Measurements from ENCODE around the gene MSANTD7.
A peak's percentile ranks its signal among the peaks of the same experiment; 100 is the strongest.
"Not testable (repeated sequence)": the region's sequence is repeated elsewhere in the genome, so short reads cannot be mapped to it uniquely, and the experiment has no call there.

MSANTD7 gene

DNA sequence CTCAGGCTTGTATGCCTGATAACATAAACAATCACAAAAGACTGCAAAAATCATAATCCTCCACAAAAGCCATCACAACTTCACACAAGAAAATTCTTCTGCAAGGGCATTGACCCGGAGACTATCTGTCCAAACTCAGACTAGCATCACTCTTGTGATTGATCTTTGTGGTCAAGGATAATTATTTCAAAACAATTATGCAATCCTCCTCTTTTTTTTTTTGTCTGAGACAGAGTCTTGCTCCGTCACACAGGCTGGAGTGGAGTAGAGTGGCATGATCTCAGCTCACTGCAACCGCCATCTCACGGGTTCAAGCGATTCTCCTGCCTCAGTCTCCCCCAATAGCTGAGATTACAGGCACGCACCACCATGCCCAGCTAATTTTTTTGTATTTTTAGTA, 22.4 kb upstream of the MSANTD7 start:
- no peak overlapping the region for H4K8ac ChIP-seq (ENCODE audit: low read depth, low read length)
- H3K9me3 ChIP-seq (ENCODE audit: insufficient read depth, low read depth, low read length) = no peaks in the 10 kb centered on the region
- no peak overlapping the region for H3K9ac ChIP-seq (ENCODE audit: low read length)
- no peak overlapping the region for H3K23ac ChIP-seq (ENCODE audit: low read length)
- no peak overlapping the region for H4K91ac ChIP-seq (ENCODE audit: low read depth, low read length)
- H3K27me3 ChIP-seq (ENCODE audit: insufficient read depth, low read length) = no peaks in the 10 kb centered on the region
- no peaks in the 10 kb centered on the region for H3K4me1 ChIP-seq (ENCODE audit: control insufficient read depth in 1 of 2, insufficient read depth in 2 of 2, low read length in 2 of 2)
- H4K12ac ChIP-seq (ENCODE audit: low read depth, low read length) = no peak overlapping the region
- no peaks in the 10 kb centered on the region for H3K36me3 ChIP-seq (ENCODE audit: control insufficient read depth in 1 of 2, insufficient read depth in 2 of 2, low read length in 2 of 2)
- no peak overlapping the region for H3K4ac ChIP-seq (ENCODE audit: low read depth, low read length)
- no peak overlapping the region for H2BK5ac ChIP-seq (ENCODE audit: low read depth, low read length, poor library complexity)
- H2BK120ac ChIP-seq (ENCODE audit: insufficient read depth, low read length, poor library complexity) = no peak overlapping the region
- no peak overlapping the region for H3K18ac ChIP-seq (ENCODE audit: low read length)
- no peak overlapping the region for H2BK12ac ChIP-seq (ENCODE audit: low read length)
- H3K14ac ChIP-seq (ENCODE audit: low read length) = no peak overlapping the region
- no peak for DNase-seq
- no peak overlapping the region for H3K27ac ChIP-seq (ENCODE audit: low read depth, low read length)
- H2AK5ac ChIP-seq (ENCODE audit: low read length) = no peak overlapping the region
- no peaks in the 10 kb centered on the region for H3K79me2 ChIP-seq (ENCODE audit: control insufficient read depth, insufficient read depth, low read length, poor library complexity)
- H2AFZ ChIP-seq (ENCODE audit: insufficient read depth, low read length, poor library complexity) = no peak overlapping the region
- no peak overlapping the region for H3K4me3 ChIP-seq (ENCODE audit: low read depth, low read length)
- WGBS (ENCODE audit: extremely low coverage, insufficient coverage, insufficient read length) = no CpG with 5 or more reads among the region's 6 CpGs
- no peak overlapping the region for H3K4me2 ChIP-seq (ENCODE audit: low read length)
- H3K79me1 ChIP-seq (ENCODE audit: low read length) = no peaks in the 10 kb centered on the region

DNA sequence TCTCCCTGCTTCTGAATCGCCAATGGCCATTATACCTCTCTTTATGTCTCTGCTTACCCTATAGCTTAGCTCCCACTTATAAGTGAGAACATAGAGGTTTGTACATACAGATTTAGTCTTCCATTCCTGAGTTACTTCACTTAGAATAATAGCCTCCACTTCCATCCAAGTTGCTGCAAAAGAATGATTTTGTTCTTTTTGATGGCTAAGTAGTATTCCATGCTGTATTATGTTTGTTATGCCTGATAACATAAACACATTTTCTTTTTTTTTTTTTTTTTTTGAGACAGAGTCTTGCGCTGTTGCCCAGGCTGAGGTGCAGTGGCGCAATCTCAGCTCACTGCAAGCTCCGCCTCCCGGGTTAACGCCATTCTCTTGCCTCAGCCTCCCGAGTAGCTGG, 21.4 kb upstream of the MSANTD7 start:
- H2AK5ac ChIP-seq (ENCODE audit: low read length); H3K14ac ChIP-seq (ENCODE audit: low read length); H4K12ac ChIP-seq (ENCODE audit: low read depth, low read length); H4K8ac ChIP-seq (ENCODE audit: low read depth, low read length); H3K18ac ChIP-seq (ENCODE audit: low read length); H3K36me3 ChIP-seq (ENCODE audit: control insufficient read depth in 1 of 2, insufficient read depth in 2 of 2, low read length in 2 of 2); H3K4me2 ChIP-seq (ENCODE audit: low read length); H3K27ac ChIP-seq (ENCODE audit: low read depth, low read length); H3K4me1 ChIP-seq (ENCODE audit: control insufficient read depth in 1 of 2, insufficient read depth in 2 of 2, low read length in 2 of 2); H2BK120ac ChIP-seq (ENCODE audit: insufficient read depth, low read length, poor library complexity); H3K9ac ChIP-seq (ENCODE audit: low read length); H2BK12ac ChIP-seq (ENCODE audit: low read length); DNase-seq; H3K23ac ChIP-seq (ENCODE audit: low read length); H4K91ac ChIP-seq (ENCODE audit: low read depth, low read length); H2BK5ac ChIP-seq (ENCODE audit: low read depth, low read length, poor library complexity); H3K27me3 ChIP-seq (ENCODE audit: insufficient read depth, low read length); H3K4me3 ChIP-seq (ENCODE audit: low read depth, low read length); H3K79me2 ChIP-seq (ENCODE audit: control insufficient read depth, insufficient read depth, low read length, poor library complexity); H3K79me1 ChIP-seq (ENCODE audit: low read length); H2AFZ ChIP-seq (ENCODE audit: insufficient read depth, low read length, poor library complexity); H3K4ac ChIP-seq (ENCODE audit: low read depth, low read length); H3K9me3 ChIP-seq (ENCODE audit: insufficient read depth, low read depth, low read length): not testable (repeated sequence)
- no CpG with 5 or more reads among the region's 7 CpGs for WGBS (ENCODE audit: extremely low coverage, insufficient coverage, insufficient read length)

DNA sequence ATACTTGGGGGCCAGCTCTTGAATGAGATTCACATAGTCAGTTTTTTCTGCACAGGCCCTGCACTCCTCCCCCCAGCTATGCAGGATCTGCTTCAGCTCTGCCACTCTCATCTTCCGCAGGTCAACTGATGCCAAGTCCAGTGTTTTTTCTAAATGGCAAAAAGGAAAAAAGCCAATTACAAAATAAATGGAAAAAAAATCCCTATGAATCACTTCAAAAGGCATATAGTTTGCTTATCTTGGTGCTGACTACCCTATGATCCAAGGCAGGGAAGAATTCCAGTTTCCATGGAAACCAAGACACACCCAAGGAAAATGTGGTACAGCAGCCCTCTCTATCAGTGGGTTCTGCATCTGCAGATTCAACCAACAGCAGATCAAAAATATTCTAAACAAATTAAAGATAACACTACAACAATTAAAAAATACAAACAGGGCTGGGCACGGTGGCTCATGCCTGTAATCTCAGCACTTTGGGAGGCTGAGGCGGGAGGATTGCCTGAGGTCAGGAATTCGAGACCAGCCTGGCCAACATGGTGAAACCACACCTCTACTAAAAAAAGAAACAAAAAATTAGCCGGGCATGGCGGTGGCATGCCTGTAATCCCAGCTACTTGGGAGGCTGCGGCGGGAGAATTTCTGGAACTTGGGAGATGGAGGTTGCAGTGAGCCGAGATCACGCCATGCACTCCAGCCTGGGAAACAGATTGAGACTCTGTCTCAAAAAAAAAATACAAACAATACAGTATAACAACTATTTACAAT, 17.9 kb upstream of the MSANTD7 start:
- Histone ChIP-seq H2BK5ac (ENCODE audit: low read depth, low read length, poor library complexity) (no peak overlapping the region), H4K12ac (ENCODE audit: low read depth, low read length) (no peak overlapping the region)

DNA sequence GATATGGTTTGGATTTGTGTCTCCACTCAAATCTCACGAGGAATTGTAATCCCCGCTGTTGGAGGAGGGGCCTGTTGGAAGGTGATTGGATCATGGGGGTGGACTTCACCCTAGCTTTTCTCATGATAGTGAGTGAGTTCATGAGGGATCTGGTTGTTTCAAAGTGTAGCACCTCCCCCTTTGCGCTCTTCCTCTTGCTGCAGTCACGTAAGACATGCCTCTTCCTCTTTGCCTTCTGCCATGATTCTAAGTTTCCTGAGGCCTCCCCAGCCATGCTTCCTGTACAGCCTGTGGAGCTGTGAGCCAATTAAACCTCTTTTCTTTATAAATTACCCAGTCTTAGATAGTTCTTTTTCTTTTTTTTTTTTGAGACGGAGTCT, 17.3 kb upstream of the MSANTD7 start:
- Histone ChIP-seq H4K91ac (ENCODE audit: low read depth, low read length) (no peak overlapping the region), H3K27me3 (ENCODE audit: insufficient read depth, low read length) (no peaks in the 10 kb centered on the region), H3K9ac (ENCODE audit: low read length) (no peak overlapping the region), H3K79me2 (ENCODE audit: control insufficient read depth, insufficient read depth, low read length, poor library complexity) (no peaks in the 10 kb centered on the region), H3K4me1 (ENCODE audit: control insufficient read depth in 1 of 2, insufficient read depth in 2 of 2, low read length in 2 of 2) (no peaks in the 10 kb centered on the region), H2BK120ac (ENCODE audit: insufficient read depth, low read length, poor library complexity) (no peak overlapping the region), H2BK12ac (ENCODE audit: low read length) (no peak overlapping the region), H4K12ac (ENCODE audit: low read depth, low read length) (no peak overlapping the region), H3K4me2 (ENCODE audit: low read length) (no peak overlapping the region), H3K36me3 (ENCODE audit: control insufficient read depth in 1 of 2, insufficient read depth in 2 of 2, low read length in 2 of 2) (no peaks in the 10 kb centered on the region), H3K27ac (ENCODE audit: low read depth, low read length) (no peak overlapping the region), H3K9me3 (ENCODE audit: insufficient read depth, low read depth, low read length) (no peaks in the 10 kb centered on the region), H3K4ac (ENCODE audit: low read depth, low read length) (no peak overlapping the region), H2AK5ac (ENCODE audit: low read length) (no peak overlapping the region), H4K8ac (ENCODE audit: low read depth, low read length) (no peak overlapping the region), H3K14ac (ENCODE audit: low read length) (no peak overlapping the region), H3K4me3 (ENCODE audit: low read depth, low read length) (no peak overlapping the region), H3K18ac (ENCODE audit: low read length) (no peak overlapping the region), H3K79me1 (ENCODE audit: low read length) (no peaks in the 10 kb centered on the region), H2BK5ac (ENCODE audit: low read depth, low read length, poor library complexity) (no peak overlapping the region), H2AFZ (ENCODE audit: insufficient read depth, low read length, poor library complexity) (no peak overlapping the region), H3K23ac (ENCODE audit: low read length) (no peak overlapping the region)
- WGBS (ENCODE audit: extremely low coverage, insufficient coverage, insufficient read length) = no CpG with 5 or more reads among the region's 5 CpGs
- peak; percentile 66 to 75 for DNase-seq

More for the DNA sequence above, 17.9 kb upstream of the MSANTD7 start:
- no peak overlapping the region for H3K14ac ChIP-seq (ENCODE audit: low read length)
- no peak overlapping the region for H3K4ac ChIP-seq (ENCODE audit: low read depth, low read length)
- no peak overlapping the region for H3K4me2 ChIP-seq (ENCODE audit: low read length)
- H2BK12ac ChIP-seq (ENCODE audit: low read length) = no peak overlapping the region
- no peak overlapping the region for H2AFZ ChIP-seq (ENCODE audit: insufficient read depth, low read length, poor library complexity)
- DNase-seq = peak; percentile 86 to 95
- no peak overlapping the region for H2BK120ac ChIP-seq (ENCODE audit: insufficient read depth, low read length, poor library complexity)
- H3K79me1 ChIP-seq (ENCODE audit: low read length) = no peaks in the 10 kb centered on the region
- no peak overlapping the region for H3K23ac ChIP-seq (ENCODE audit: low read length)
- H3K79me2 ChIP-seq (ENCODE audit: control insufficient read depth, insufficient read depth, low read length, poor library complexity) = no peaks in the 10 kb centered on the region
- H3K18ac ChIP-seq (ENCODE audit: low read length) = no peak overlapping the region
- H4K8ac ChIP-seq (ENCODE audit: low read depth, low read length) = no peak overlapping the region
- no peak overlapping the region for H2AK5ac ChIP-seq (ENCODE audit: low read length)
- H3K9me3 ChIP-seq (ENCODE audit: insufficient read depth, low read depth, low read length) = no peaks in the 10 kb centered on the region
- H3K4me3 ChIP-seq (ENCODE audit: low read depth, low read length) = no peak overlapping the region
- H3K27me3 ChIP-seq (ENCODE audit: insufficient read depth, low read length) = no peaks in the 10 kb centered on the region
- H3K9ac ChIP-seq (ENCODE audit: low read length) = no peak overlapping the region
- H4K91ac ChIP-seq (ENCODE audit: low read depth, low read length) = no peak overlapping the region
- H3K27ac ChIP-seq (ENCODE audit: low read depth, low read length) = no peak overlapping the region
- H3K36me3 ChIP-seq (ENCODE audit: control insufficient read depth in 1 of 2, insufficient read depth in 2 of 2, low read length in 2 of 2) = no peaks in the 10 kb centered on the region
- WGBS (ENCODE audit: extremely low coverage, insufficient coverage, insufficient read length) = no CpG with 5 or more reads among the region's 10 CpGs
- no peaks in the 10 kb centered on the region for H3K4me1 ChIP-seq (ENCODE audit: control insufficient read depth in 1 of 2, insufficient read depth in 2 of 2, low read length in 2 of 2)

All from trophoblast cell (in vitro differentiated cells and primary cell).